ENCODE results near the gene MYLK4. TPM values are rescaled to one million over a fixed set of nuclear protein-coding genes. Genes with fewer than 3 reads are reported as not detected.

Gene MYLK4
- total RNA-seq, 2 donors from 2014 or later, result 0.68 to 2.0 TPM

DNA sequence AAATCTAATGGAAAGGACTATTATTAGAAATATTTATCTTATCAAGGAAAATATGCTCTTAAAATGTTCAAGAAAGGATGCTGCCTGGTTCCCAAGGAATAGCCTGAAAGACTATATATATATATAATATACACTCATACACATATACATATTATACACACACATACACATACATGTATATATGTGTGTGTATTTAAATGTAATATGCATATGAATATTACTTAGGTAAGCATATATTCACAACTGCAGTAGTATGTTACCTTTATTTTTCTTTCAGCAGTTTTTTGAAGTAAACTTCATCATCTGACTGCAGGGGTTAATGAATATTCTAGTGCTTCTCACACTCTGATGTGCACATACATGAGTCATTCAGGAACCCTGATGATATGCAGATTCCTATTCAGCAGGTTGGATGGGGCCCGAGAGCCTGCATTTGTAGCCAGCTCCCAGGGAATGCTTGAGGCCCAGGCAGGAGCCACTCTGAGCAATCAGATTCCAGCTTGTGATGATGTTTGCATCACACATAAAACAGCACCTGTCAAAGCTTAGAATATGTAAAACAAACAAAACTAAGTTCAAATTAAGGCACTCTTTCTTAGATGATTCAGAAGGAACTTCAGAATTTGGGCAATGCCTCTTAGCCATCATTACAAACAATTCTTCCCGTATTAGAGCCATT, 16.1 kb downstream of the MYLK4 start:
- H3K9me3 ChIP-seq, result no peaks in the 10 kb centered on the region
- H3K4me3 ChIP-seq, result no peak overlapping the region
- no peak overlapping the region for H3K27ac ChIP-seq
- no peaks in the 10 kb centered on the region for H3K36me3 ChIP-seq
- TF ChIP-seq, protein P1, sequence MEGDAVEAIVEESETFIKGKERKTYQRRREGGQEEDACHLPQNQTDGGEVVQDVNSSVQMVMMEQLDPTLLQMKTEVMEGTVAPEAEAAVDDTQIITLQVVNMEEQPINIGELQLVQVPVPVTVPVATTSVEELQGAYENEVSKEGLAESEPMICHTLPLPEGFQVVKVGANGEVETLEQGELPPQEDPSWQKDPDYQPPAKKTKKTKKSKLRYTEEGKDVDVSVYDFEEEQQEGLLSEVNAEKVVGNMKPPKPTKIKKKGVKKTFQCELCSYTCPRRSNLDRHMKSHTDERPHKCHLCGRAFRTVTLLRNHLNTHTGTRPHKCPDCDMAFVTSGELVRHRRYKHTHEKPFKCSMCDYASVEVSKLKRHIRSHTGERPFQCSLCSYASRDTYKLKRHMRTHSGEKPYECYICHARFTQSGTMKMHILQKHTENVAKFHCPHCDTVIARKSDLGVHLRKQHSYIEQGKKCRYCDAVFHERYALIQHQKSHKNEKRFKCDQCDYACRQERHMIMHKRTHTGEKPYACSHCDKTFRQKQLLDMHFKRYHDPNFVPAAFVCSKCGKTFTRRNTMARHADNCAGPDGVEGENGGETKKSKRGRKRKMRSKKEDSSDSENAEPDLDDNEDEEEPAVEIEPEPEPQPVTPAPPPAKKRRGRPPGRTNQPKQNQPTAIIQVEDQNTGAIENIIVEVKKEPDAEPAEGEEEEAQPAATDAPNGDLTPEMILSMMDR (IDR thresholded peaks at IDR 0.05), result no peak
- ATAC-seq (ENCODE audit: insufficient number of reproducible peaks, low FRiP score, low read depth) (no peak), DNase-seq (ENCODE audit: low spot score) (no peak)
- no peaks in the 10 kb centered on the region for H3K27me3 ChIP-seq (replicated peaks; ENCODE audit: insufficient read depth)
- H3K4me1 ChIP-seq (ENCODE audit: control insufficient read depth in 1 of 2, low read depth in 2 of 2), result peaks cover 11 to 44% of the 10 kb centered on the region in 2 donors

DNA sequence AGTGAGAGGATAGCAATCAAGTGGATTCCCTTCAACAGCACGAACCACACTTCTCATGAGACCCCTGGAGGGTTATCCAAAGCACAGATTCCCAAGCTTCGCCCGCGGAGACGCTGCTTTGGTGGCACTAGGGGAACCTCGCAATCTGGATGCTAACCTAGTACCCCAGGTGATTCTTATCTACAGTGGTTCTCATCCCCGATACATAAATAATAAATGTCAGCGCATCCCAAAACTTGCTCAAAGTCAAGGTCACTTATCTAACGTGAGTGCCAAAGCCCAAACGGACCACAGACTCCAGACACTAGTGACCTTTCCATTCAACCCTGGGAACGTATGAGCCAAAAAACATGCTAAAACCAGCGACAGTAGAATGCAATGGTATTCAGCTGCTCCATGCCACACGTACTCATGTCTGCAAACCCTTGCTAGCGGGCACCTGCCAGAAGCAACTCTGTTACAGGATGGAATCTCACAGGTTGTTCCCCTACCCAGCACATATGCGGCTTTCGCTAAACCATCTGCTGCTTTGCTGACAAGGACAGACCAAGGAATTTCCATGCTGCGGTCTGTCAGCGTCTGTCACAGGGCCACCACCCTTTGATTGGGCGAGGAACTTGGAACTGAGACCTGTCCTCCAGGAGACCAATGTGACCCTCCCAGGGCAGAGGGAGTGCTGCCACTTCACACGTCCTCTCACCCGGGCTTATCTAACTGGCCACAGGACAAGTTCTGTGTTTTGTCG, 16.8 kb downstream of the MYLK4 start:
- Histone ChIP-seq H3K27me3 (replicated peaks; ENCODE audit: insufficient read depth) (no peaks in the 10 kb centered on the region), H3K9me3 (no peaks in the 10 kb centered on the region), H3K4me3 (no peak overlapping the region), H3K36me3 (no peaks in the 10 kb centered on the region), H3K4me1 (ENCODE audit: control insufficient read depth in 1 of 2, low read depth in 2 of 2) (peaks cover 11 to 44% of the 10 kb centered on the region in 2 donors), H3K27ac (peak overlapping the region; percentile 11 to 16)
- TF ChIP-seq, protein P1 (IDR thresholded peaks at IDR 0.05), result no peak
- ATAC-seq (ENCODE audit: insufficient number of reproducible peaks, low FRiP score, low read depth) (no peak), DNase-seq (ENCODE audit: low spot score) (no peak)

DNA sequence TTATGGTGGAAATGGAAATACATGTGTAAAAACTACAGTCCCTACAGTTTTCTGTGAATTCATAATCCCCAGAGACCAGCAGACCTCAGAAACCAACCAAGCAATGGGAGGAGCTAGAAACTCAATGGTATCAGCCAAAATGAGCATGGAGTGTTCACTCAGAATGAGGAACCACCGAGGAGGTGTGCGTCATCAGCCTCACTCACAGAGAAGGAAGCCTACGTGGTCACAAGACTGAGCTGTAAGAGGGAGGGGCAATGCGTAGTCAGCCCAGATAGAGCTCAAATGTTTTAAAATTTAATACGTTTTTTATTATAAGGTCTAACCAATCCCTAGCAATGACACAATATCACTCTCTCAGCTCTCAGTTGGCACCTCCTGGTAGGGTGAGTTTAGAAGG, 17.4 kb downstream of the MYLK4 start:
- H3K36me3 ChIP-seq, result no peaks in the 10 kb centered on the region
- TF ChIP-seq, protein P1 (IDR thresholded peaks at IDR 0.05), result no peak
- H3K9me3 ChIP-seq, result no peaks in the 10 kb centered on the region
- no peaks in the 10 kb centered on the region for H3K27me3 ChIP-seq (replicated peaks; ENCODE audit: insufficient read depth)
- H3K27ac ChIP-seq, result peak overlapping the region; percentile 11 to 16
- H3K4me1 ChIP-seq (ENCODE audit: control insufficient read depth in 1 of 2, low read depth in 2 of 2), result peaks cover 11 to 44% of the 10 kb centered on the region in 2 donors
- H3K4me3 ChIP-seq, result no peak overlapping the region
- ATAC-seq (ENCODE audit: insufficient number of reproducible peaks, low FRiP score, low read depth) (peak; percentile 68), DNase-seq (ENCODE audit: low spot score) (peak; percentile 30)

DNA sequence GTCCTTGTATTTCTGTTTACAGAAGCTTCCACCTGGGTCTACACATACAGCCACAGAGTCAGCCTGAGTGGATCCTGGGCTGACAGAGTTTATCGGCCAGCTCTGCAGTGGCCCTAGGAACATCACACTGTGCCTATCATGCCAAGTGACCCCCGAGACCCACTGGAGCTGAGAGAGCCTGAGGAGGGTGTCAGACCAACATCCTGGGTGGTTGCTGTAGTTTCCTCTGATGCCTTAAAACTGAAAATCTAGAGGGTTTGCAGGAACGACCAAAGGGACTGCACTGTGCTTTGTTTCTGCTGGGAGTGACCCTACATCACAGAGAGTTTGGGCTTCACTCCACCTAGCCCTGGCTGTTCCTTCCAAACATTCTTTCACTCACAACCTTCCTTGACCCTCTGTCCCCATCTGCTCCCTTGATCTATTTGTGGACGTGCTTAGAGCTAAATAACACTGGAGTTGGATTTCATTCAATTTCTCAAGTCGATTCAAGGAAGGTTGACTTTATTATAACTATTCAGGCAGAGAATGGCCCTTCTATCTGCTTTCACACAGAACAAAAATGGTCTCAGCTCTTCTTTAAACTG, 18.1 kb downstream of the MYLK4 start:
- Histone ChIP-seq H3K36me3 (no peaks in the 10 kb centered on the region), H3K4me1 (ENCODE audit: control insufficient read depth in 1 of 2, low read depth in 2 of 2) (peaks cover 11 to 44% of the 10 kb centered on the region in 2 donors), H3K9me3 (no peaks in the 10 kb centered on the region), H3K27me3 (replicated peaks; ENCODE audit: insufficient read depth) (no peaks in the 10 kb centered on the region), H3K27ac (peak overlapping the region in 1 of 2 donors; percentile 11), H3K4me3 (no peak overlapping the region)
- TF ChIP-seq, protein P1 (IDR thresholded peaks at IDR 0.05), result no peak
- ATAC-seq (ENCODE audit: insufficient number of reproducible peaks, low FRiP score, low read depth) (peak; percentile 61), DNase-seq (ENCODE audit: low spot score) (no peak)

DNA sequence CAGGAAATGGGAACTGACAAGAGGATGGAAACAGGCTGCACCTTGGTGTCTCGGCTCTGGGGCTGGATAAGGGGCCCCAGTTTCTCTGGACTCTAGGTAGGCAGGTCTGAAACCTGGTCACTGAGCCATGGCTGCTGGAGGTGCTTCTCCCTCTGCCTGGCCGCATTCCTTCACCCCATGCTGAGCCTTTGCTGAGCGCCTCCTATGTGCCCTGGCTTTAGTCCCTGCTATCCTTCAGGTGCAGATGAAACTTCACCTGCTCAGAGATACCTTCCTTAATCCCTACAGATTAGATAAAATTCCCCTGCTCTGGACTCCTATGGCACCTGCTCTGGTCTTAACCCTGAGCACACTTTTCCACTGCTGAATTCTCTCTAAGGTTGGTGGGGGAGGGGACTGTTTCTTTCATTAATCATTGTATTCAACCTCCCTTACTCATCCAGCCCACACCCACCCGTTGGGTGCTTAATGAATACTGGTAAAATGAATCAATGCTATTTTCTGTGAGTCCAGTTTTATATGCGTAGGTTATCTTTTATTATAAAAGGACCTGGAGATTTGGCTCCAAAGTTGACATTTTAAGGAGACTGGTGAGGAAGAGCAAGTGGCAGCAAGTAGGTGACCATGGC, 19.3 kb downstream of the MYLK4 start:
- H3K27me3 ChIP-seq (replicated peaks; ENCODE audit: insufficient read depth), result no peaks in the 10 kb centered on the region
- DNase-seq (ENCODE audit: low spot score), result no peak
- H3K27ac ChIP-seq, result no peak overlapping the region
- no peak for ATAC-seq (ENCODE audit: insufficient number of reproducible peaks, low FRiP score, low read depth)
- TF ChIP-seq, protein P1 (IDR thresholded peaks at IDR 0.05), result no peak
- H3K36me3 ChIP-seq, result no peaks in the 10 kb centered on the region
- H3K4me3 ChIP-seq, result no peak overlapping the region
- peaks cover 11 to 44% of the 10 kb centered on the region in 2 donors for H3K4me1 ChIP-seq (ENCODE audit: control insufficient read depth in 1 of 2, low read depth in 2 of 2)
- H3K9me3 ChIP-seq, result no peaks in the 10 kb centered on the region
